ENCODE data around the gene CEP164.

GRCh38 chr11:117361432-117361831 lies 33.8 kb downstream of the CEP164 start:
- TF ChIP-seq CTCF (IDR thresholded peaks at IDR 0.05; ENCODE audit: low read depth, low read length) (no peak), MAX (IDR thresholded peaks at IDR 0.05; ENCODE audit: low read depth, low read length) (no peak), POLR2A (IDR thresholded peaks at IDR 0.05; ENCODE audit: extremely low read depth, insufficient read length) (no peak)
